ENCODE data around the gene CAMK1.

CAMK1 gene

GRCh38 chr3:9780910-9781309 is 11.2 kb upstream of the CAMK1 start:
- no peak for DNase-seq (ENCODE audit: extremely low read depth, low read depth)
- H3K4me3 ChIP-seq (replicated peaks; ENCODE audit: low read depth, low read length) = no peak overlapping the region
- no peak for TF ChIP-seq CTCF (IDR thresholded peaks at IDR 0.05; ENCODE audit: low read depth, low read length, missing control alignments)

- no peak for DNase-seq (ENCODE audit: extremely low read depth, low read depth)
- no peak overlapping the region for H3K4me3 ChIP-seq (replicated peaks; ENCODE audit: low read depth, low read length)
- TF ChIP-seq CTCF (IDR thresholded peaks at IDR 0.05; ENCODE audit: low read depth, low read length, missing control alignments) = no peak
Observed at GRCh38 chr3:9780458-9780812, 10.7 kb upstream of the CAMK1 start.

DNA sequence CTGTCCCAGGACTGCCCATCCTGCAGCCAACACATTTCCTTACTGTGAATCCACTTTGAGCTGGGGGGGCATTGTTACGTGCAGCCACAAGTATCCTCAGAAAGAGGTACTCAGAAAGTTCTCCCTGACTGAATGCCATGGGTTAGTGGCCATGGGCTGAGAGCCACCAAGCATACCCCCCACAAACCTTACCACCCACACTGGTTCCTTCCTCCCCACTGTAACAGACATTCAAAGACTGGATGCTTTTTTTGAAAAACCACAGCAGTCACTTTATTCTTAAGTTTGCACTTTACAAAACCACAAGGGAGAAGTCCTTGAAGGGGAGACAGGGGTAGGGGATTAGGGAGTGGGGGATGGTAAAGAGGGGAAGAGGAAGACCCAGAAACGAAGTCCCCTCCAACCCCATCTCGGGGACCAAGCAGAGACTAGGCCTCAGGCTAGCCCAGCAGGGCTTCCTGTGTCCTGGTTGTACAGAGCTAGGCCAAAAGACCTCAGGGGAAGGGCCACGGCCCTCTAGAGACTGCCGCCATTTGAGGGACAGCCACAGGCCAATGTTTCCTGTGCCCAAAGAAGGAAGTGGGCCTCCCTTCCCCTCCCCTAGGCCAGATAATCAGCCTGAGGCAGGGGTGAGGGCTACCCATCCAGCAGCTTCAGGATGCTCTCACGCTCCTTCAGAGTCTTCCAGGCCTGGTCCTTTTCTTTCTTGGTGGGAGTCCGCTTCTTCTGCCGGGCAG is 10.1 kb upstream of the CAMK1 start:
- no peak for TF ChIP-seq CTCF (IDR thresholded peaks at IDR 0.05; ENCODE audit: low read depth, low read length, missing control alignments)
- no peak for DNase-seq (ENCODE audit: extremely low read depth, low read depth)
- H3K4me3 ChIP-seq (replicated peaks; ENCODE audit: low read depth, low read length) = no peak overlapping the region

DNA sequence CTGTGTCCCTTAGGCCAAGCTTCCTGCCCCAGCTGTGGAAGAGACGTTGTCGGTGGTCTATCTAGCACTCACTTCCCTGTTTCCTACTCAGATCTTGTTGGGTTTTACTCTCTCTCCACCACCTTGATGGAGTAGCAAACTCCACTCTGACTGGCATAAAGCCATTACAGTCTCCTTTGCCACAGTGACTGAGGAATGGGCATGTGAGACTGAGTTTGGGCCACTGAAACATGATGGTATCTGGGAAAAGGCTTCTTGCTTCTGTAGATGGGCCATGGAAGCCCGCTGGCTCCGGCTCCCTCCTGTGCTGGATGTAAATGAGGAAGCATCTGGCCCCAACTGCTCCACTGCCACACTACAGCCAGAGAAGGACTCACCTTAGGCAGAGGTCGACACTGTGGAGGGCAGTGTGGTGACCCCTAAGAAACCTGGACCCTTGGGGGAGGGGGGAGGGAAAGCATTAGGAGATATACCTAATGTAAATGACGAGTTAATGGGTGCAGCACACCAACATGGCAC is 9.4 kb upstream of the CAMK1 start:
- DNase-seq (ENCODE audit: extremely low read depth, low read depth) = no peak
- no peak for TF ChIP-seq CTCF (IDR thresholded peaks at IDR 0.05; ENCODE audit: low read depth, low read length, missing control alignments)
- H3K4me3 ChIP-seq (replicated peaks; ENCODE audit: low read depth, low read length) = no peak overlapping the region

DNA sequence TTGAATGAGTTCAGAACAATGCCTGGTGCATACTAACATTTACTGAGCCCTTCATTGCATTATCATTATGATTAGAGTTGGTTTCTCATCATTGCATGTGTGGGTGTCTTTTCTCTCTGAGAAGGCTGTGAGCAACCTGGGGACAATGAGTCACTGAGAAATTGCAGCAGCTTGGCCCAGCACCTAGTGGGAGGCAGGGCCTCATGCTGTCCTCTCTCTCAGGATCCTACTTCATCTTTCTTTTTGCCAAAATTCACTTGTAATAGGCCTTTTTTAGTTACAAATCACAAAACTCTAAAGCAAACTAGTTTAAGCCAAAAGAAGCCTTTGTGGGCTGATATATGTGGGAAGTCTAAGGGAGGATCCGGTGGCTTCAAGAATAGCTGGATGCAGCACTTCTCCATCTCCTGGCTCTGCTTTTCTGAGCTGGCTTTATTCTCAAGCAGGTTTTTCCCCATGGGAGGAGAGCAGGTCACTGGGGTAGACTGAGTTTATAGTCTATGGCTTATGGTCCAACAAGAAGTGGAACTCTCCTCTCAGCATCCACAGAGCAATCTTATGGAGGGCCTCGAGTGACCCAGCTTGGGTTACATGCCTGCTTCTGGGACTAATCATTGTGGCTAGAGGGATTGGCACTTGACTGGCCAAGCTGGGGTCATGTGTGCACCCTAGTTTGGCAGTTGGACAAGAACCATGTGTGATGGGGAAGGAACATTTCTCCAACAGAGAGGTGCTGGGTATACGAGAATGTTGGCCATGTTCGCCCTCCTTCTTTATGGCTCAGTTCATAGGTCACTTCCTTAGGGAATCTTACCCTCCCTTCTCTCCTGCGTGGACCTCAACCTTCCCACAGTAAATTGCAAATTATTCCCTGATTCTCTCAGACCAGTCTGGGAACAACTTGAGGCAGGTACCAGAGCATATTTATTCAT is 8.7 kb upstream of the CAMK1 start:
- TF ChIP-seq CTCF (IDR thresholded peaks at IDR 0.05; ENCODE audit: low read depth, low read length, missing control alignments) = no peak
- no peak for DNase-seq (ENCODE audit: extremely low read depth, low read depth)
- no peak overlapping the region for H3K4me3 ChIP-seq (replicated peaks; ENCODE audit: low read depth, low read length)

DNA sequence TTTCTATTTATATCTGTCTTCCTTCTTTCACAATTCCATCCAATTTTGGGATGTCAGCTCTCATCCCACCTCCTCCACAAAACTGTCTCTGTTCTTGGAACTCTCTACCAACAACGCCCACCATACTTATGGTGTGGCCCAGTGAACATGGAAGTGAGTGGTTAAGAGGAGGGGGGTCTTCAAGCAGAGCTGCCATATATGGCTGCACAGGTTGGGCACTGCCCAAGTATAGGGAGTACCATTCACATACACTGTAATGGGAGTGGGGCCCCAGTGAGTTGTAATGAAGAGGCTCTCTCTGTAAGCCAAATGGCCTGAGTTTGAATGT is 7.9 kb upstream of the CAMK1 start:
- no peak for DNase-seq (ENCODE audit: extremely low read depth, low read depth)
- TF ChIP-seq CTCF (IDR thresholded peaks at IDR 0.05; ENCODE audit: low read depth, low read length, missing control alignments) = no peak
- H3K4me3 ChIP-seq (replicated peaks; ENCODE audit: low read depth, low read length) = no peak overlapping the region
